GM18870 (cell line): Measurements from ENCODE around the gene SPDYE18.
"Not testable (repeated sequence)": the region's sequence is repeated elsewhere in the genome, so short reads cannot be mapped to it uniquely, and the experiment has no call there.

Experiments used
- ATAC-seq: cut with Tn5 transposase; IDR thresholded peaks from one replicate; pipeline ENCODE4 v1.9.1; 2021; ENCODE audit warnings: moderate library complexity; ENCODE audit not compliant: unreplicated experiment

Gene SPDYE18

GRCh38 chr7:77006127-77007110, 55.9 kb downstream of the SPDYE18 start:
- not testable (repeated sequence) for ATAC-seq

GRCh38 chr7:77005461-77006057, 56.8 kb downstream of the SPDYE18 start:
- not testable (repeated sequence) for ATAC-seq

GRCh38 chr7:77004151-77004550, 58.2 kb downstream of the SPDYE18 start:
- ATAC-seq = not testable (repeated sequence)

GRCh38 chr7:77003241-77003640, 59.1 kb downstream of the SPDYE18 start:
- ATAC-seq = not testable (repeated sequence)

GRCh38 chr7:77002678-77003233, 59.6 kb downstream of the SPDYE18 start:
- not testable (repeated sequence) for ATAC-seq

- not testable (repeated sequence) for ATAC-seq
These were observed 60.3 kb downstream of the SPDYE18 start for GRCh38 chr7:77002104-77002503.
